NCI-H526 treated with DMSO at 0.1 percent for 48 hours (cell line): ENCODE measurements around the gene PRKAA2.

Experiments
- DNase-seq: peaks from one replicate; lab custom pipeline; 2025; lab: John Stamatoyannopoulos, UW

The PRKAA2 gene

GRCh38 chr1:56713112-56713511 lies 68.0 kb downstream of the PRKAA2 start:
- DNase-seq = no peak

DNA sequence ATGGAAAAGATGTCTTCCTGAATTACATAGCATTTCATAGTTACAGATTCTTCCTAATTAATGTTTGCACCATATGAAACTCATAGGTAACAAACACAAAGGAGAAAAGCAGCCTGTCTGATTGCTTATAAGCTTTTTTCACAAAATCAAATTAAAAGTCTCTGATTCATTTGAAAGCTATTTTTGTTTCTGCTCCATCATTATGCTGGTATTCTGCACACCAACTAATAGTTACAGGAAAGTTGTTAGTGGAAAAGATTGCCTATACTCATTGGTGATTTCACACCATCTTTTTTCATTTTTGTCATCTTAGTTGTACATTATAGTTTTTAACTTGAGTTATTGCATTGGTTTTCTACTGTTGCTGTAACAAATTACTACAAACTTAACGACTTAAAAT lies 70.0 kb downstream of the PRKAA2 start:
- no peak for DNase-seq

- no peak for DNase-seq
Measured at GRCh38 chr1:56719171-56719570, 74.1 kb downstream of the PRKAA2 start.

DNA sequence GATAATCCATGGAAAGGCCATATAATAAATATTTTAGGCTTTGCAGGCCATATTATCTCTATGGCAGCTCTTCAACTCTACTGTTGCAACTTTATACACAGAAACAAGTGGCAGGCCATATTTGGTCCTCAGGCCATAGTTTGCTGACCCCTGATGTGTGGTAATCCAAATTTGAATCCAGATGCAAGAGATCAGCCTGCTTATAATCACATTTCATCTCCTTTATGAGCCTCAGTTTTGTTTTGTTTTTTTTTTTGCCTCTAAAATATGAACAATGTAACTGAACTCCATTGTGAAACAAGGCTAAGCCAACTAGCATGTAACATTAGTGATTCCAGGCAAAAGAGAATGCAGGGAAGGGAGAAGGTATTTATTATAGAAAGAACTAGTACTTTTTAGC lies 81.6 kb downstream of the PRKAA2 start:
- no peak for DNase-seq

DNA sequence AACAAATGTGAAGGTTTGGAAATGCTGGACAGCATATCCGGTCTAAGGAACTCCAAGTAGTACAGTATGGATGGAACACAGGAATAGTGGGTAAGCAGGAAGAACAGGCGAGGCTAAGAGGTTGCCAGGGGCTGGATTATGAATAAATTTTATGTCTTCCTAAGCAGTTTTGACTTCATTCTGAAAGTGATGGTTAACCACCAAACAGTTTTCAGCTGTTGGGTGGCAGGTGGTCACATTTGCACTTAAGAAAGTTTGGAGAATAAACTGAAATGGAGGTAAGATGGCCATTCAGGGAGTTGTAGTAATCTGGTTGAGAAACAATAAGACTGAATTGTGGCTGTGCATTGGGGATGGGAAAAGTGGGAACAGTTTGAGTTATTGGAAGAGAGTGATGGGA lies 83.8 kb downstream of the PRKAA2 start:
- DNase-seq = no peak

DNA sequence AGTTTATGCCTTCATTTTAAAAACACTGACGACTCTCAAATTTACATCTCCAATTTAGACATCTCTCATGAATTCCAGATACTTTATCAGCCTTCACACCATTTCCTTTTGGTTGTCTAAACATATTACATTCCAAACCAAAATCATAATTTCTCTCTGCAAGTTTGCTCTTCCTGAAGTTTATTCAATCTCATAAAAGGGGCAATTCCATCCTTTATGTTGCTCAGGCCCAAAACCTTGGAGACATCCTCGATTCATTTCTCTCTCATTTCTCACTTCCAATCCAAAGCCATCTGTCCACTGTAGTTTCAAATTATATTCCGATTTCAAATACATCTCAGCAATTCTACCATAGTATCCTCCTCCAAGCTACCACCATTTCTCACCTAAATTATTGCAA lies 100.1 kb downstream of the PRKAA2 start:
- DNase-seq = no peak

GRCh38 chr1:56754708-56755479 lies 109.8 kb downstream of the PRKAA2 start:
- no peak for DNase-seq

DNA sequence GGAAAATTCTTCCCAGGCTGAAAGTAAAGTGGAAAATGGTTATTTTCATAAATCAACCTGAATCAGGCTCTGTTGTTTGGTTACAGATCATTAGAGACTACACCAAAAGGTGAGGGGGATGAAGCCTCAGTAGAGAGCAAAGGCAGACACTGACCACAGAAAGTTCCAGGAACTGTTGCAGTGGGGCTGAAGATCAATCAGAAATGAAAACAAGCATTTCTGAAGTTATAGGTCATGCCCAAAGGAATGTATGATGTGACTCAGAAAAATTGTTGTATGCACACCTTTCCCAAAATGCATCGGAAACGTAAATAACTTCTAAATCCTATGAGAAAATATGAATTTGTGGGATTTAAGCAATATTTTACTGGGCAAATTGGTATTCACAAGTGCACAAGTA lies 110.8 kb downstream of the PRKAA2 start:
- no peak for DNase-seq

DNA sequence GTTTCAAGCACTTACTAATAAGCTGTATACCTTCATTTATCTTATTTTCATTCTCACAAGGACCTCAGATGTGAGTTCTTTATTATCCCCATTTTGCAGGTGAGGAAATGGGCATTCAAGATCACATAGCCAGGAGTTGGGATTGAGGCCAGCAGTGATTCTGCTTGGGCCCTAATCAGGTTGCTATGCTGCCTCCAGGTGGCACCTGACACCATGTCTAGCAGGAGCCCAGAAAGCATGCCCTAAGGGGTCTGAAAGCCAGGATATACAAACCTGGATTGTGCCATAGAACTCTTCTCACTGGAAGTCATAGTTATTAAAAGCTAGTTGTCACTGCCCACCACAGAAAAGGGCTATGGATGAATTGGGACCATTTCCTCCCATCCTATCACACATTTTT lies 113.0 kb downstream of the PRKAA2 start:
- peak; percentile 15 for DNase-seq

GRCh38 chr1:56758794-56759193 lies 113.7 kb downstream of the PRKAA2 start:
- no peak for DNase-seq
